GM12875 (cell line): ENCODE measurements around the gene DNAJC10.

Source experiments
- H3K4me3 ChIP-seq: one replicate; pipeline ENCODE4 v1.5.1; 2011; ENCODE audit warnings: low read depth, low read length, control low read depth
- TF ChIP-seq, protein P1 (sequence below): IDR thresholded peaks from 2 replicates; pipeline ENCODE4 v1.5.1; 2011; ENCODE audit warnings: low read depth, mild to moderate bottlenecking, control low read depth, inconsistent platforms, low read length, moderate library complexity, borderline replicate concordance; ENCODE audit not compliant: insufficient read depth

The DNAJC10 gene

DNA sequence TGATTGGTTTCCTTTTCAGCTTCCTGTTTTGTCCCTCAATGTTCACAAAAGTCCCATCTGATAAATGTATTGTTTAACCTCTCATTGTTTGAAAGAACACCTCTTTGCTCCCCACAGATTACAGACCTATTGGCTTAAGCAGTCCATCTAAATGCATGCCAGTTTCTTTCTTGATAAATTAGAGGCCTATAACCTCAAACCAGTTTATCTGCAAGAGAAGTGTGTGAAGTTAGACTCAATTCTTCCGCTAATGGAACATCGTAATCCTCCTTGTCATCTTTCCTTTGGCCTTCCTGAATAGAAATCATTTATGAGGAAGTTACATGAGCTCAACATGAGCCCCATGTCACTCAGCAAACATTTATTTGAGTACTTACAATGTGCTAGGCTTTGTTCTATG, 76.4 kb downstream of the DNAJC10 start:
- TF ChIP-seq, protein P1, sequence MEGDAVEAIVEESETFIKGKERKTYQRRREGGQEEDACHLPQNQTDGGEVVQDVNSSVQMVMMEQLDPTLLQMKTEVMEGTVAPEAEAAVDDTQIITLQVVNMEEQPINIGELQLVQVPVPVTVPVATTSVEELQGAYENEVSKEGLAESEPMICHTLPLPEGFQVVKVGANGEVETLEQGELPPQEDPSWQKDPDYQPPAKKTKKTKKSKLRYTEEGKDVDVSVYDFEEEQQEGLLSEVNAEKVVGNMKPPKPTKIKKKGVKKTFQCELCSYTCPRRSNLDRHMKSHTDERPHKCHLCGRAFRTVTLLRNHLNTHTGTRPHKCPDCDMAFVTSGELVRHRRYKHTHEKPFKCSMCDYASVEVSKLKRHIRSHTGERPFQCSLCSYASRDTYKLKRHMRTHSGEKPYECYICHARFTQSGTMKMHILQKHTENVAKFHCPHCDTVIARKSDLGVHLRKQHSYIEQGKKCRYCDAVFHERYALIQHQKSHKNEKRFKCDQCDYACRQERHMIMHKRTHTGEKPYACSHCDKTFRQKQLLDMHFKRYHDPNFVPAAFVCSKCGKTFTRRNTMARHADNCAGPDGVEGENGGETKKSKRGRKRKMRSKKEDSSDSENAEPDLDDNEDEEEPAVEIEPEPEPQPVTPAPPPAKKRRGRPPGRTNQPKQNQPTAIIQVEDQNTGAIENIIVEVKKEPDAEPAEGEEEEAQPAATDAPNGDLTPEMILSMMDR, result no peak
- no peak overlapping the region for H3K4me3 ChIP-seq

- TF ChIP-seq, protein P1, result no peak
- H3K4me3 ChIP-seq, result no peak overlapping the region
Observed at GRCh38 chr2:182798736-182799135, 82.7 kb downstream of the DNAJC10 start.

DNA sequence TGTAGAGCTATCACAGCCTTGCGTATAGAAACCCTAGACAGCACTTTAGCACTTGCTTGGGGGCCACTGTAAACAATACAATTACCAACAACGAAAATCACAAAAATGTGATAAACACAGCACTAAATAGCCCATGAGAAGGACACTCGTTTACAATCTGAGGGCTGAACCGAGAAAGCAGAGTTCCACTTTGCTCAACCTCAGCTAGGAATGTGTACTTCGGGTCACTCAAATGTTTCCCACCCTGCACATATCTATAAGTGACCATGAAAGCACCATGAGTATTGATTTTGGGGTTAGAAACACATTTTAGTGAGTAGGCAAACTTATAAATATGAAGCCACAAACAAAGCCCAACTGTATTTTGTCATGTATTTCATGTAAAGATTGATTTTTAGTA, 88.1 kb downstream of the DNAJC10 start:
- TF ChIP-seq, protein P1, result no peak

GRCh38 chr2:182807319-182807718, 91.3 kb downstream of the DNAJC10 start:
- TF ChIP-seq, protein P1, result no peak
- no peak overlapping the region for H3K4me3 ChIP-seq

More for the DNA sequence above, 88.1 kb downstream of the DNAJC10 start:
- no peak overlapping the region for H3K4me3 ChIP-seq

- TF ChIP-seq, protein P1, result no peak
- no peak overlapping the region for H3K4me3 ChIP-seq
Observed at GRCh38 chr2:182810087-182810486, 94.0 kb downstream of the DNAJC10 start.

DNA sequence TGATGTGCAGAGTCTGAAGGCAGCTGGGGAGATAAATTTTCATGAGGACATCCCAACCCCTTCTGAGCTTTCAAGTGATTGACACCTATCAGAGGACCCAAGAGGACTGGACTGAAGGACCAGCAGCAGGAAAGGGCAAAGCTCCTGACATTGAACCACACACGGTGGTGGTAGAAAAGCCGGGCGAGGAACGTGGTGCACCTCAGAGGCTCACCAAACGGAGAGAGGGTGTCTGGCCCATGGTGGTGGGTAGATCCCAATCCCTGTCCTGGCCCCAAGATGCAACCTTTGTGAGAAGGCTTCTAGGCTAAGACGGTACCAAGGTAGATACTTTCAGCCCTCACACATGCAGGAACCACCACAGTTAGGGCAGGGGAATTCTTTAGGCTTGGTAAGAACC, 98.3 kb downstream of the DNAJC10 start:
- H3K4me3 ChIP-seq, result no peak overlapping the region
- TF ChIP-seq, protein P1, result no peak

- TF ChIP-seq, protein P1, result no peak
- H3K4me3 ChIP-seq, result no peak overlapping the region
Observed at GRCh38 chr2:182814804-182815203, 98.7 kb downstream of the DNAJC10 start.
